ENCODE data around the gene ADD2. TPM values are rescaled to one million over a fixed set of nuclear protein-coding genes. Genes with fewer than 3 reads are reported as not detected.

Gene ADD2
- total RNA-seq, 1 donor from 2014 or later, result 4.8 TPM

DNA sequence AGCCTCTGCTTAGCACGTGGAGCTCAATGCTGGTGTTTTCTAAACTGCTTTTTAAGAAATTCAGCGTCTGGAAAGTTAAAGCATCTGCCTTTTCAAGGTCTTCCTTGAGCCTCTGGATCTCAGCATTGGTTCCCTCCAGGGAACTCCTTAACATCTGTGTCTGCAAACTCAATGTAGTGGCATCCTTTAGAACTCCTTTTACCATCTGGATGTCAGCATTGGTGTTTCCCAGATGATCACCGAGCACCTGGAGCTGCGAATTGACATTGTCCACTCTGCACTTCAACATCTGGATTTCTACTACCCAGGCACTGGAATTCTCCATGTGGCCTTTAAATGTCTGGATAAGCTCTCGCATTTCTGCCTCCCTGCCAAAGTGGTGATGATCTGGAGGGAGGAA is 48.7 kb upstream of the ADD2 start:
- Mint-ChIP-seq H3K9me3 (ENCODE audit: unreplicated experiment) (peaks cover 7% of the 10 kb centered on the region), H3K4me1 (ENCODE audit: low read depth, unreplicated experiment) (no peaks in the 10 kb centered on the region), H3K27ac (ENCODE audit: unreplicated experiment) (no peak overlapping the region), H3K4me3 (ENCODE audit: unreplicated experiment) (no peak overlapping the region), H3K27me3 (ENCODE audit: low read depth, unreplicated experiment) (peaks cover 48% of the 10 kb centered on the region), H3K36me3 (ENCODE audit: low read depth, unreplicated experiment) (no peaks in the 10 kb centered on the region)
- no peak overlapping the region for H3K9ac ChIP-seq (ENCODE audit: low read length)
- no peak for DNase-seq (ENCODE audit: low read depth)
- no peaks in the 10 kb centered on the region for H3K4me1 ChIP-seq (ENCODE audit: insufficient read depth, low read length)
- no peak overlapping the region for H3K4me2 ChIP-seq (ENCODE audit: low read length)
- no peak overlapping the region for H3K4me3 ChIP-seq (ENCODE audit: insufficient read depth, low read depth, low read length)
- H3K27ac ChIP-seq (ENCODE audit: low read depth, low read length), result no peak overlapping the region
- no peaks in the 10 kb centered on the region for H3K9me3 ChIP-seq (ENCODE audit: insufficient read depth, low read depth, low read length)
- peaks cover 31% of the 10 kb centered on the region for H3K27me3 ChIP-seq (ENCODE audit: insufficient read depth, low read length)
- no peaks in the 10 kb centered on the region for H3K36me3 ChIP-seq (ENCODE audit: insufficient read depth, low read length)
- no peak for TF ChIP-seq EZH2 (IDR thresholded peaks at IDR 0.05; ENCODE audit: insufficient read depth, low read length)
- TF ChIP-seq, protein P1, sequence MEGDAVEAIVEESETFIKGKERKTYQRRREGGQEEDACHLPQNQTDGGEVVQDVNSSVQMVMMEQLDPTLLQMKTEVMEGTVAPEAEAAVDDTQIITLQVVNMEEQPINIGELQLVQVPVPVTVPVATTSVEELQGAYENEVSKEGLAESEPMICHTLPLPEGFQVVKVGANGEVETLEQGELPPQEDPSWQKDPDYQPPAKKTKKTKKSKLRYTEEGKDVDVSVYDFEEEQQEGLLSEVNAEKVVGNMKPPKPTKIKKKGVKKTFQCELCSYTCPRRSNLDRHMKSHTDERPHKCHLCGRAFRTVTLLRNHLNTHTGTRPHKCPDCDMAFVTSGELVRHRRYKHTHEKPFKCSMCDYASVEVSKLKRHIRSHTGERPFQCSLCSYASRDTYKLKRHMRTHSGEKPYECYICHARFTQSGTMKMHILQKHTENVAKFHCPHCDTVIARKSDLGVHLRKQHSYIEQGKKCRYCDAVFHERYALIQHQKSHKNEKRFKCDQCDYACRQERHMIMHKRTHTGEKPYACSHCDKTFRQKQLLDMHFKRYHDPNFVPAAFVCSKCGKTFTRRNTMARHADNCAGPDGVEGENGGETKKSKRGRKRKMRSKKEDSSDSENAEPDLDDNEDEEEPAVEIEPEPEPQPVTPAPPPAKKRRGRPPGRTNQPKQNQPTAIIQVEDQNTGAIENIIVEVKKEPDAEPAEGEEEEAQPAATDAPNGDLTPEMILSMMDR (IDR thresholded peaks at IDR 0.05; ENCODE audit: insufficient read depth, low read depth, low read length), result no peak
- no peak overlapping the region for H2AFZ ChIP-seq (ENCODE audit: low read depth, low read length)
- no peaks in the 10 kb centered on the region for H4K20me1 ChIP-seq (ENCODE audit: insufficient read depth, low read length)
- no peaks in the 10 kb centered on the region for H3K79me2 ChIP-seq (ENCODE audit: insufficient read depth, low read length)
- FAIRE-seq, result no peak

DNA sequence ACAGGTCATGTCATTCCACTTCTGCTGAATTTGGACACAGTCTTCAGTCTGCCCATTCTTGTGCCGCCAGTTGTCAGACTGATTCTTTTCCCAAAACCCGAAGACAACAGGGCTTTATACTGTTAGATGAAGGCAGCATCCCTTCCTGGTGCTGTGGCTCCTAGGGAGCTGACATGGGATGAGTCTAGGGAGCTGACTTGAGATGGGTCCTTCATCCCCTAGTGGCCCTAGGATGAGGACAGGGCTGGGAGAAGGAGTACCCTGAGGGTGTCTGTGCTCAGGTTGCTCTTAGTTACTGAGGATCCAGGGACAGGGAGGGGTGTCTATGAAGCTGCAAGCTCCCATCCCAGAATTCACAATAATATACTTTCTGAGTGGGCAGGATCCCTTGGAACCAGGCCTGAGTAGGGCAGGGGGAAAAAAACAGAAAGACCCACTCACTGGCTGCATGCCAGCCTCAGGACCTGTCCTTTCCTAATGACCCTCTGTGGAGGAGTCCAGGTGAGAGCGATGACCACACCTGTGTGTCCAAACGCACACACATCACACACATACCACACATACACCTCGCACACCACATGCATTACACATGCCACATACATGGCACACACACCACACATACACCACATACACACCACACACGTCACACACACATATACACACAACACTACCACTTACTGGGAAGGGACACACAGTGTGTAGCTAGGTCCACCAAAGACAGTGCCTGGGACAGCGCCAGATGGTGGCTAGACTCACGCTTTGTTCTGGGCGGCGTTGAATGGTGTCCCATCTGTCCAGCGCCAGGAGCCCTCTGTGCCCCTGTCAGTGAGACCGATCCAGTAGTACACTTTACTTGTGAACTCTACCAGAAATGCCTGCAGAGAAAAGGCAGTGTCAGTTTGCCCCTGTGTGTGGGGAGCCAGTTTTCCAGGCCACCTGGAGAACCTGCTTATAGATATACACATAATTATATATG is 41.3 kb upstream of the ADD2 start:
- DNase-seq (ENCODE audit: low read depth), result no peak

More for the DNA sequence above, 41.3 kb upstream of the ADD2 start:
- Mint-ChIP-seq H3K27ac (ENCODE audit: unreplicated experiment) (no peak overlapping the region), H3K4me1 (ENCODE audit: low read depth, unreplicated experiment) (no peaks in the 10 kb centered on the region), H3K36me3 (ENCODE audit: low read depth, unreplicated experiment) (no peaks in the 10 kb centered on the region), H3K4me3 (ENCODE audit: unreplicated experiment) (no peak overlapping the region), H3K9me3 (ENCODE audit: unreplicated experiment) (peaks cover 4% of the 10 kb centered on the region), H3K27me3 (ENCODE audit: low read depth, unreplicated experiment) (peaks cover 25% of the 10 kb centered on the region)
- no peak for FAIRE-seq
- Histone ChIP-seq H3K4me3 (ENCODE audit: insufficient read depth, low read depth, low read length) (no peak overlapping the region), H2AFZ (ENCODE audit: low read depth, low read length) (no peak overlapping the region), H3K9me3 (ENCODE audit: insufficient read depth, low read depth, low read length) (no peaks in the 10 kb centered on the region), H3K36me3 (ENCODE audit: insufficient read depth, low read length) (no peaks in the 10 kb centered on the region), H3K9ac (ENCODE audit: low read length) (no peak overlapping the region), H3K27ac (ENCODE audit: low read depth, low read length) (no peak overlapping the region), H3K27me3 (ENCODE audit: insufficient read depth, low read length) (peaks cover 17% of the 10 kb centered on the region), H3K79me2 (ENCODE audit: insufficient read depth, low read length) (no peaks in the 10 kb centered on the region), H3K4me2 (ENCODE audit: low read length) (no peak overlapping the region), H3K4me1 (ENCODE audit: insufficient read depth, low read length) (no peaks in the 10 kb centered on the region), H4K20me1 (ENCODE audit: insufficient read depth, low read length) (no peaks in the 10 kb centered on the region)
- TF ChIP-seq, protein P1 (IDR thresholded peaks at IDR 0.05; ENCODE audit: insufficient read depth, low read depth, low read length), result no peak
- TF ChIP-seq EZH2 (IDR thresholded peaks at IDR 0.05; ENCODE audit: insufficient read depth, low read length), result no peak
